Measurements from ENCODE around the gene CCDC18. TPM values are rescaled to one million over a fixed set of nuclear protein-coding genes. Genes with fewer than 3 reads are reported as not detected.

Gene CCDC18
- total and polyA plus RNA-seq, 4 donors: 2.7 to 8.5 (median 7.2) TPM

DNA sequence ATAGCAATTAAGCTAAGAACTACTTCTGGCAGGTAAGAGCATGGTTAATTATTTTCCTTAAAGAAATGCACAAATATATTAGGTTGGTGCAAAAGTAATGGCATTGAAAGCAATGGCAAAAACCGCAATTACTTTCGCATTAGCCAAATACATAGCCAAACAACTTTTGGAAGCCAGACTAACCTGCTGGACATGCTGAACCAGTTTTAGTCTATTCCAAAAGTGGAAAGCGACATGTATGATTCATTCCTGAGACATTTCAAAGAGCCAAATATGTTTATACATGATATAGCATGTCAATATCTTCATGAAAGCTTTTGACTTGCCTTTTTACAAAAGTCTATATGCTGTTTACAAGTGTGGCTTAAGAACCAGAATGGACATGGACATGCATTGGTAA is 141.8 kb downstream of the CCDC18 start:
- Histone ChIP-seq H3K27ac (ENCODE audit: low read depth in 1 of 2, low read length in 2 of 2) (no peak overlapping the region), H3K9me3 (ENCODE audit: control insufficient read depth in 4 of 4, low read length in 3 of 4) (no peaks in the 10 kb centered on the region), H3K27me3 (ENCODE audit: control insufficient read depth in 4 of 4, insufficient read depth in 4 of 4, low read length in 3 of 4) (no peaks in the 10 kb centered on the region), H3K36me3 (ENCODE audit: control insufficient read depth in 4 of 4, insufficient read depth in 3 of 4, low read depth in 1 of 4, low read length in 3 of 4) (no peaks in the 10 kb centered on the region), H3K4me1 (ENCODE audit: control insufficient read depth in 4 of 4, insufficient read depth in 4 of 4, low read length in 3 of 4) (peaks cover 0 to 3% (median 1%) of the 10 kb centered on the region in 4 donors), H3K4me3 (ENCODE audit: low read depth in 1 of 3, low read length in 3 of 3) (no peak overlapping the region), H3K9ac (ENCODE audit: low read depth in 1 of 2, low read length in 2 of 2) (no peak overlapping the region)
- 97% methylated on average over 3 of the region's 3 CpGs for WGBS
- TF ChIP-seq, protein P1, sequence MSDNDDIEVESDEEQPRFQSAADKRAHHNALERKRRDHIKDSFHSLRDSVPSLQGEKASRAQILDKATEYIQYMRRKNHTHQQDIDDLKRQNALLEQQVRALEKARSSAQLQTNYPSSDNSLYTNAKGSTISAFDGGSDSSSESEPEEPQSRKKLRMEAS (IDR thresholded peaks at IDR 0.05): no peak
- TF ChIP-seq, protein P2, sequence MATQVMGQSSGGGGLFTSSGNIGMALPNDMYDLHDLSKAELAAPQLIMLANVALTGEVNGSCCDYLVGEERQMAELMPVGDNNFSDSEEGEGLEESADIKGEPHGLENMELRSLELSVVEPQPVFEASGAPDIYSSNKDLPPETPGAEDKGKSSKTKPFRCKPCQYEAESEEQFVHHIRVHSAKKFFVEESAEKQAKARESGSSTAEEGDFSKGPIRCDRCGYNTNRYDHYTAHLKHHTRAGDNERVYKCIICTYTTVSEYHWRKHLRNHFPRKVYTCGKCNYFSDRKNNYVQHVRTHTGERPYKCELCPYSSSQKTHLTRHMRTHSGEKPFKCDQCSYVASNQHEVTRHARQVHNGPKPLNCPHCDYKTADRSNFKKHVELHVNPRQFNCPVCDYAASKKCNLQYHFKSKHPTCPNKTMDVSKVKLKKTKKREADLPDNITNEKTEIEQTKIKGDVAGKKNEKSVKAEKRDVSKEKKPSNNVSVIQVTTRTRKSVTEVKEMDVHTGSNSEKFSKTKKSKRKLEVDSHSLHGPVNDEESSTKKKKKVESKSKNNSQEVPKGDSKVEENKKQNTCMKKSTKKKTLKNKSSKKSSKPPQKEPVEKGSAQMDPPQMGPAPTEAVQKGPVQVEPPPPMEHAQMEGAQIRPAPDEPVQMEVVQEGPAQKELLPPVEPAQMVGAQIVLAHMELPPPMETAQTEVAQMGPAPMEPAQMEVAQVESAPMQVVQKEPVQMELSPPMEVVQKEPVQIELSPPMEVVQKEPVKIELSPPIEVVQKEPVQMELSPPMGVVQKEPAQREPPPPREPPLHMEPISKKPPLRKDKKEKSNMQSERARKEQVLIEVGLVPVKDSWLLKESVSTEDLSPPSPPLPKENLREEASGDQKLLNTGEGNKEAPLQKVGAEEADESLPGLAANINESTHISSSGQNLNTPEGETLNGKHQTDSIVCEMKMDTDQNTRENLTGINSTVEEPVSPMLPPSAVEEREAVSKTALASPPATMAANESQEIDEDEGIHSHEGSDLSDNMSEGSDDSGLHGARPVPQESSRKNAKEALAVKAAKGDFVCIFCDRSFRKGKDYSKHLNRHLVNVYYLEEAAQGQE (IDR thresholded peaks at IDR 0.05): no peak
- TF ChIP-seq SP1 (IDR thresholded peaks at IDR 0.05) (no peak), RAD21 (IDR thresholded peaks at IDR 0.05) (no peak), NR2F2 (IDR thresholded peaks at IDR 0.05) (no peak), EGR1 (IDR thresholded peaks at IDR 0.05; ENCODE audit: low read depth in 2 of 2) (no peak), HNF4G (IDR thresholded peaks at IDR 0.05) (no peak), YY1 (IDR thresholded peaks at IDR 0.05) (no peak), FOXA1 (IDR thresholded peaks at IDR 0.05) (no peak), GABPA (IDR thresholded peaks at IDR 0.05 in 1 of 2, conservative IDR thresholded peaks at IDR 0.05 in 1 of 2) (no peak), HNF4A (conservative IDR thresholded peaks at IDR 0.05) (no peak), RXRA (IDR thresholded peaks at IDR 0.05) (no peak), FOXA2 (IDR thresholded peaks at IDR 0.05) (no peak), TAF1 (conservative IDR thresholded peaks at IDR 0.05) (no peak), JUND (IDR thresholded peaks at IDR 0.05) (no peak)
- TF ChIP-seq, protein P3, sequence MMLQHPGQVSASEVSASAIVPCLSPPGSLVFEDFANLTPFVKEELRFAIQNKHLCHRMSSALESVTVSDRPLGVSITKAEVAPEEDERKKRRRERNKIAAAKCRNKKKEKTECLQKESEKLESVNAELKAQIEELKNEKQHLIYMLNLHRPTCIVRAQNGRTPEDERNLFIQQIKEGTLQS (IDR thresholded peaks at IDR 0.05): no peak
- TF ChIP-seq, protein P4, sequence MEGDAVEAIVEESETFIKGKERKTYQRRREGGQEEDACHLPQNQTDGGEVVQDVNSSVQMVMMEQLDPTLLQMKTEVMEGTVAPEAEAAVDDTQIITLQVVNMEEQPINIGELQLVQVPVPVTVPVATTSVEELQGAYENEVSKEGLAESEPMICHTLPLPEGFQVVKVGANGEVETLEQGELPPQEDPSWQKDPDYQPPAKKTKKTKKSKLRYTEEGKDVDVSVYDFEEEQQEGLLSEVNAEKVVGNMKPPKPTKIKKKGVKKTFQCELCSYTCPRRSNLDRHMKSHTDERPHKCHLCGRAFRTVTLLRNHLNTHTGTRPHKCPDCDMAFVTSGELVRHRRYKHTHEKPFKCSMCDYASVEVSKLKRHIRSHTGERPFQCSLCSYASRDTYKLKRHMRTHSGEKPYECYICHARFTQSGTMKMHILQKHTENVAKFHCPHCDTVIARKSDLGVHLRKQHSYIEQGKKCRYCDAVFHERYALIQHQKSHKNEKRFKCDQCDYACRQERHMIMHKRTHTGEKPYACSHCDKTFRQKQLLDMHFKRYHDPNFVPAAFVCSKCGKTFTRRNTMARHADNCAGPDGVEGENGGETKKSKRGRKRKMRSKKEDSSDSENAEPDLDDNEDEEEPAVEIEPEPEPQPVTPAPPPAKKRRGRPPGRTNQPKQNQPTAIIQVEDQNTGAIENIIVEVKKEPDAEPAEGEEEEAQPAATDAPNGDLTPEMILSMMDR (IDR thresholded peaks at IDR 0.05; ENCODE audit: low read depth, low read length, missing input control): no peak
- TF ChIP-seq, protein P5, sequence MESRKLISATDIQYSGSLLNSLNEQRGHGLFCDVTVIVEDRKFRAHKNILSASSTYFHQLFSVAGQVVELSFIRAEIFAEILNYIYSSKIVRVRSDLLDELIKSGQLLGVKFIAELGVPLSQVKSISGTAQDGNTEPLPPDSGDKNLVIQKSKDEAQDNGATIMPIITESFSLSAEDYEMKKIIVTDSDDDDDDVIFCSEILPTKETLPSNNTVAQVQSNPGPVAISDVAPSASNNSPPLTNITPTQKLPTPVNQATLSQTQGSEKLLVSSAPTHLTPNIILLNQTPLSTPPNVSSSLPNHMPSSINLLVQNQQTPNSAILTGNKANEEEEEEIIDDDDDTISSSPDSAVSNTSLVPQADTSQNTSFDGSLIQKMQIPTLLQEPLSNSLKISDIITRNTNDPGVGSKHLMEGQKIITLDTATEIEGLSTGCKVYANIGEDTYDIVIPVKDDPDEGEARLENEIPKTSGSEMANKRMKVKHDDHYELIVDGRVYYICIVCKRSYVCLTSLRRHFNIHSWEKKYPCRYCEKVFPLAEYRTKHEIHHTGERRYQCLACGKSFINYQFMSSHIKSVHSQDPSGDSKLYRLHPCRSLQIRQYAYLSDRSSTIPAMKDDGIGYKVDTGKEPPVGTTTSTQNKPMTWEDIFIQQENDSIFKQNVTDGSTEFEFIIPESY (IDR thresholded peaks at IDR 0.05): no peak
- DNase-seq (ENCODE audit: low spot score): no peak
